AG09319 (cell line): Measurements from ENCODE around the gene EXD2.

ENCODE experiments used
- DNase-seq: peaks from one replicate; pipeline ENCODE4 v3.0.0-alpha.2; 2010; ENCODE audit warnings: low read depth; ENCODE audit errors: extremely low read depth
- CTCF ChIP-seq: IDR thresholded peaks from 2 replicates; pipeline ENCODE4 v1.5.1; 2011; ENCODE audit warnings: low read depth, mild to moderate bottlenecking, inconsistent platforms, low read length, moderate library complexity

Gene EXD2

GRCh38 chr14:69231486-69231885 is 40.2 kb downstream of the EXD2 start:
- no peak for DNase-seq
- no peak for TF ChIP-seq CTCF

- DNase-seq, result no peak
- no peak for TF ChIP-seq CTCF
These were observed 41.1 kb downstream of the EXD2 start for GRCh38 chr14:69232388-69232787.

- no peak for DNase-seq
These were observed 42.8 kb downstream of the EXD2 start for GRCh38 chr14:69234106-69234505.

GRCh38 chr14:69235708-69236107 is 44.4 kb downstream of the EXD2 start:
- no peak for TF ChIP-seq CTCF
- no peak for DNase-seq

More at GRCh38 chr14:69234106-69234505, 42.8 kb downstream of the EXD2 start:
- TF ChIP-seq CTCF, result no peak

GRCh38 chr14:69237142-69237541 is 45.8 kb downstream of the EXD2 start:
- no peak for DNase-seq
- no peak for TF ChIP-seq CTCF

GRCh38 chr14:69237584-69237983 is 46.3 kb downstream of the EXD2 start:
- TF ChIP-seq CTCF, result no peak
- DNase-seq, result no peak

- no peak for DNase-seq
- no peak for TF ChIP-seq CTCF
These were observed 47.6 kb downstream of the EXD2 start for GRCh38 chr14:69238883-69239282.
